ENCODE measurements around the gene FOXO1.
"Not testable (repeated sequence)": the region's sequence is repeated elsewhere in the genome, so short reads cannot be mapped to it uniquely, and the experiment has no call there.

FOXO1 gene

DNA sequence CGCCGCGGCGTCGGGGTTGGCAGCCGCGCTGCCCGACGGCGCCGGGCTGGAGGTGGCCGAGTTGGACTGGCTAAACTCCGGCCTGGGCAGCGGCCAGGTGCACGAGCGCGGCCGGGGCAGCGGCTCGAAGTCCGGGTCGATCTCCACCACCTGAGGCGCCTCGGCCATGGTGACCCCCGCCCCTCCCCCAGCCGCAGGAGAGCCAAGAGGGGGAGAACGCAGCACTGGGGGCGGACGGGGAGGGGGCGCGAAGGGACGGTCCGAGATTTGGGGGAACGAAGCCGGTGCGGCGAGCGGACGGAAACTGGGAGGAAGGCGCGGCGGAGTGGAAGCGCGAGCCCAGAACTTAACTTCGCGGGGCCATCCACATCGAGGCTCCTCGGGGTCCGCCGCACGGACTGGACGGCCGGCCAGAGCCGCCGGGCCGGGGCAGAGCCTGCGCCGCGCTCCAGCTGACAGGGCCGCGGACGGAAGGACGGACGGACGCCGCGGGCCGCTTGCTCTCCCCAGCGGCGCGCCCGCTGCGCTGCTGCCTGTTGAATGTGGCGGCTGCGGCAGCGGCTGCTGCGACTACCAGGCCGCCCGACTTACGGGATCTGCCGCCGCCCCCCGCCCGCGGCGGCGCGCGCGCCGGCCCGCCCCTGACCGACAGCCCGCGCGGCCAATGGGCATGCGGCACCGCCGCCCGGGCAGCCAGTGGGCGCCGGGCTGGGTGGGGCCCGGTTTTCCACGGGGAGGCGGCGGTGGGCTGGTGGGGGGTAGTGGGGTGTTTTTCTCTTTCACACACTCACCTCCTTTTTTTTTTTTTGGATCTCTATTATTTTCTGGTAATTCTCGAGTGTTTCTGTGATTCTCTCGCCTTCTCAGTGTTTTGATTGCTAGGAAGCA lies at the start of gene FOXO1:
Gene FOXO1, minus strand, starts transcription at position 597 of the 888 bp plus-strand sequence. Its CDS starts 429 bp downstream, at position 168.
- peaks cover 52% of the 10 kb centered on the region for H3K79me2 ChIP-seq (ENCODE audit: insufficient read depth, low read length)
- H3F3A ChIP-seq (ENCODE audit: insufficient read depth, low read length): no peaks in the 10 kb centered on the region
- H3K4me2 ChIP-seq (ENCODE audit: low read length): peak within 1 kb of the TSS; percentile 87
- peak within 1 kb of the TSS; percentile 99 for H3K9ac ChIP-seq (ENCODE audit: low read length)
- TF ChIP-seq EZH2 (IDR thresholded peaks at IDR 0.05; ENCODE audit: borderline replicate concordance, low read length) (no peak), CTCF (IDR thresholded peaks at IDR 0.05; ENCODE audit: low read length) (no peak)
- H3K9me3 ChIP-seq (ENCODE audit: low read length): no peaks in the 10 kb centered on the region
- H3K36me3 ChIP-seq (ENCODE audit: insufficient read depth, low read length): peaks cover 12% of the 10 kb centered on the region; the same call in 1 of the 2 replicates
- H4K20me1 ChIP-seq (ENCODE audit: insufficient read depth, low read length): no peaks in the 10 kb centered on the region
- peak within 1 kb of the TSS; percentile 98 for H3K4me3 ChIP-seq (ENCODE audit: low read depth, low read length, poor library complexity, severe bottlenecking)
- peak within 1 kb of the TSS; percentile 83 for H3K27ac ChIP-seq (ENCODE audit: low read depth, low read length, poor library complexity, severe bottlenecking)
- H2AFZ ChIP-seq (ENCODE audit: low read length): no peak within 1 kb of the TSS
- no peaks in the 10 kb centered on the region for H3K9me2 ChIP-seq (ENCODE audit: low read depth, low read length)
- H3K27me3 ChIP-seq (ENCODE audit: insufficient read depth, low read length): no peaks in the 10 kb centered on the region
- peaks cover 44% of the 10 kb centered on the region for H3K4me1 ChIP-seq (ENCODE audit: insufficient read depth, low read length, severe bottlenecking)

- not testable (repeated sequence) for H2AFZ ChIP-seq (ENCODE audit: low read length); H3F3A ChIP-seq (ENCODE audit: insufficient read depth, low read length); H3K4me1 ChIP-seq (ENCODE audit: insufficient read depth, low read length, severe bottlenecking); H3K27me3 ChIP-seq (ENCODE audit: insufficient read depth, low read length); H4K20me1 ChIP-seq (ENCODE audit: insufficient read depth, low read length); H3K9me3 ChIP-seq (ENCODE audit: low read length); H3K9ac ChIP-seq (ENCODE audit: low read length); H3K27ac ChIP-seq (ENCODE audit: low read depth, low read length, poor library complexity, severe bottlenecking); H3K4me3 ChIP-seq (ENCODE audit: low read depth, low read length, poor library complexity, severe bottlenecking); H3K4me2 ChIP-seq (ENCODE audit: low read length); H3K79me2 ChIP-seq (ENCODE audit: insufficient read depth, low read length); H3K9me2 ChIP-seq (ENCODE audit: low read depth, low read length)
- peaks cover 20% of the 10 kb centered on the region for H3K36me3 ChIP-seq (ENCODE audit: insufficient read depth, low read length)
These were observed 48.0 kb upstream of the FOXO1 start for GRCh38 chr13:40714433-40714832.

- Histone ChIP-seq H3K27ac (ENCODE audit: low read depth, low read length, poor library complexity, severe bottlenecking) (peak overlapping the region; percentile 59), H3K9ac (ENCODE audit: low read length) (no peak overlapping the region), H4K20me1 (ENCODE audit: insufficient read depth, low read length) (no peaks in the 10 kb centered on the region), H3K4me3 (ENCODE audit: low read depth, low read length, poor library complexity, severe bottlenecking) (no peak overlapping the region), H3K27me3 (ENCODE audit: insufficient read depth, low read length) (no peaks in the 10 kb centered on the region), H3K4me1 (ENCODE audit: insufficient read depth, low read length, severe bottlenecking) (peaks cover 19% of the 10 kb centered on the region), H3K9me2 (ENCODE audit: low read depth, low read length) (no peaks in the 10 kb centered on the region), H3K4me2 (ENCODE audit: low read length) (no peak overlapping the region), H3F3A (ENCODE audit: insufficient read depth, low read length) (no peaks in the 10 kb centered on the region), H2AFZ (ENCODE audit: low read length) (no peak overlapping the region), H3K9me3 (ENCODE audit: low read length) (no peaks in the 10 kb centered on the region), H3K36me3 (ENCODE audit: insufficient read depth, low read length) (no peaks in the 10 kb centered on the region), H3K79me2 (ENCODE audit: insufficient read depth, low read length) (no peaks in the 10 kb centered on the region)
- TF ChIP-seq EZH2 (IDR thresholded peaks at IDR 0.05; ENCODE audit: borderline replicate concordance, low read length) (no peak), CTCF (IDR thresholded peaks at IDR 0.05; ENCODE audit: low read length) (no peak)
These were observed 40.0 kb upstream of the FOXO1 start for GRCh38 chr13:40706439-40706838.
